Endothelial cell of umbilical vein (primary cell): ENCODE data around the gene POU6F2. TPM values are rescaled to one million over a fixed set of nuclear protein-coding genes. Genes with fewer than 3 reads are reported as not detected.

Experiments
- BruUV-seq: library from RNA; stranded (reverse); fragments of 400-500 nt; replicated peaks from 2 replicates; lab custom pipeline; 2021; lab: Mats Ljungman, UMichigan
- CTCF ChIA-PET: fragments of 300-600, 350-600 bp; sonication (Branson Sonifier 250); formaldehyde crosslinking; loops from one replicate; lab custom pipeline; 2021; ENCODE audit warnings: antibody characterized with exemption, inconsistent platforms; lab: Charles Lee
- POLR2A ChIA-PET: fragments of 300-600, 350-600 bp; sonication (Branson Sonifier 250); formaldehyde crosslinking; loops from one replicate; lab custom pipeline; 2021; ENCODE audit warnings: antibody characterized with exemption, inconsistent platforms; lab: Charles Lee
- DNase-seq: peaks from one replicate; pipeline ENCODE4 v3.0.0-alpha.2; 2011; ENCODE audit warnings: low read depth, low spot score
- FAIRE-seq: peaks from 2 replicates; lab custom pipeline; 2011; peaks lifted over from hg19 to GRCh38; lab: Jason Lieb, UNC
- H2AFZ ChIP-seq: 2 replicates; pipeline ENCODE4 v1.6.0; 2012; ENCODE audit warnings: low read depth, low read length, control low read depth, inconsistent platforms
- H3K27ac ChIP-seq: 2 replicates; pipeline ENCODE4 v1.5.1; 2011; ENCODE audit warnings: low read depth, mild to moderate bottlenecking, control low read depth, low read length, moderate library complexity; ENCODE audit not compliant: insufficient read depth
- H3K27me3 ChIP-seq, 2 experiments: 2 replicates each; pipeline versions ENCODE4 v1.6.0 to v1.6.1; 2011; ENCODE audit warnings: low read length in 2 of 2, mixed read lengths in 1 of 2; ENCODE audit not compliant: control insufficient read depth in 2 of 2, insufficient read depth in 2 of 2
- H3K36me3 ChIP-seq, 2 experiments: 2 replicates in 1 of 2; 3 replicates in 1 of 2; pipeline ENCODE4 v1.5.1; 2011; ENCODE audit warnings: low read length in 2 of 2, mild to moderate bottlenecking in 1 of 2, moderate library complexity in 1 of 2; ENCODE audit not compliant: control insufficient read depth in 2 of 2, insufficient read depth in 2 of 2; ENCODE audit errors: extremely low read depth in 1 of 2
- H3K4me1 ChIP-seq: 3 replicates; pipeline ENCODE4 v1.5.1; 2011; ENCODE audit warnings: mild to moderate bottlenecking, low read length; ENCODE audit not compliant: control insufficient read depth, insufficient read depth; ENCODE audit errors: extremely low read depth
- H3K4me2 ChIP-seq: 2 replicates; pipeline ENCODE4 v1.6.1; 2011; ENCODE audit warnings: low read length, control low read depth, mixed read lengths; ENCODE audit not compliant: insufficient read depth
- H3K4me3 ChIP-seq, 3 experiments: fragments of 200-600 bp in 1 of 3; sonication (generic), shearing (Covaris generic) in 1 of 3; replicated peaks in 1 of 3; 2 replicates each; pipeline ENCODE4 v1.5.1; 2011 to 2016; ENCODE audit warnings: control low read depth in 3 of 3, low read length in 3 of 3, mild to moderate bottlenecking in 2 of 3, inconsistent platforms in 1 of 3, low read depth in 1 of 3, moderate library complexity in 1 of 3; ENCODE audit not compliant: insufficient read depth in 1 of 3
- H3K79me2 ChIP-seq: 2 replicates; pipeline ENCODE4 v1.6.0; 2012; ENCODE audit warnings: low read length, inconsistent platforms; ENCODE audit not compliant: control insufficient read depth, insufficient read depth
- H3K9ac ChIP-seq: replicated peaks from 2 replicates; pipeline ENCODE3; 2011; ENCODE audit warnings: low read length, control low read depth; ENCODE audit not compliant: insufficient read depth; ENCODE audit errors: extremely low read depth
- H3K9me1 ChIP-seq: replicated peaks from 3 replicates; pipeline ENCODE4 v1.6.0; 2011; ENCODE audit warnings: mild to moderate bottlenecking, low read length; ENCODE audit not compliant: control insufficient read depth, insufficient read depth; ENCODE audit errors: extremely low read depth
- H3K9me3 ChIP-seq: replicated peaks from 2 replicates; pipeline ENCODE4 v1.5.1; 2012; ENCODE audit warnings: low read length, inconsistent platforms; ENCODE audit not compliant: control insufficient read depth, insufficient read depth
- H4K20me1 ChIP-seq: replicated peaks from 2 replicates; pipeline ENCODE3; 2011; ENCODE audit warnings: mild to moderate bottlenecking, low read length; ENCODE audit not compliant: control insufficient read depth, insufficient read depth; ENCODE audit errors: extremely low read depth
- CTCF ChIP-seq, 2 donors: IDR thresholded peaks; 1 replicate in 1 of 2; 2 replicates in 1 of 2; pipeline ENCODE4 v1.5.1; 2011; ENCODE audit warnings: low read length in 2 of 2, mild to moderate bottlenecking in 2 of 2, moderate library complexity in 2 of 2, control low read depth in 1 of 2, inconsistent platforms in 1 of 2, low read depth in 1 of 2; ENCODE audit not compliant: insufficient read depth in 1 of 2; ENCODE audit errors: extremely low read depth in 1 of 2
- EZH2 ChIP-seq: IDR thresholded peaks from 2 replicates; pipeline ENCODE4 v1.6.1; 2012; ENCODE audit warnings: borderline replicate concordance, low read depth, mild to moderate bottlenecking, moderate library complexity, low read length, inconsistent platforms; ENCODE audit not compliant: severe bottlenecking
- FOS ChIP-seq: IDR thresholded peaks from 2 replicates; pipeline ENCODE4 v1.6.1; 2011; ENCODE audit warnings: mild to moderate bottlenecking, low read length, moderate library complexity, borderline replicate concordance; ENCODE audit not compliant: insufficient read depth
- GATA2 ChIP-seq: IDR thresholded peaks from 2 replicates; pipeline ENCODE4 v1.7.0; 2011; ENCODE audit warnings: low read depth, mild to moderate bottlenecking, moderate library complexity, mixed read lengths, low read length; ENCODE audit not compliant: insufficient read length, insufficient read depth
- JUN ChIP-seq: IDR thresholded peaks from 2 replicates; pipeline ENCODE4 v1.6.1; 2011; ENCODE audit warnings: borderline replicate concordance, low read depth; ENCODE audit not compliant: insufficient read length, insufficient read depth
- MAX ChIP-seq: IDR thresholded peaks from 2 replicates; pipeline ENCODE4 v1.6.1; 2011; ENCODE audit not compliant: insufficient read depth, insufficient read length
- MYC ChIP-seq: IDR thresholded peaks from one replicate; pipeline ENCODE4 v1.6.1; 2011; ENCODE audit warnings: mild to moderate bottlenecking, low read depth, low read length
- POLR2A ChIP-seq: IDR thresholded peaks from 2 replicates; pipeline ENCODE4 v1.6.1; 2012; ENCODE audit warnings: low read depth, mild to moderate bottlenecking, control low read depth, low read length
- POLR2AphosphoS5 ChIP-seq: IDR thresholded peaks from 2 replicates; pipeline ENCODE4 v1.6.1; 2012; ENCODE audit warnings: low read depth, mild to moderate bottlenecking, control low read depth, low read length, moderate library complexity; ENCODE audit not compliant: insufficient read depth
- dilution Hi-C: fragments of 300-500 bp; cut with MboI; formaldehyde crosslinking; loops from one replicate; pipeline ENCODE4 v1.15.0; 2019; ENCODE audit warnings: low sequenced_read_pairs; ENCODE audit not compliant: extremely low pct_ligation_motif_present
- intact Hi-C: fragments of 100-400 bp; cut with micrococcal nuclease; formaldehyde crosslinking; loops from one replicate; pipeline ENCODE4 v1.10.0; 2022
- polyA plus RNA-seq, 4 experiments: library from polyadenylated mRNA; depleted of rRNA in 3 of 4; stranded (reverse) in 3 of 4; unstranded in 1 of 4; fragments of >200 nt; gene quantifications; 2 replicates each; pipeline versions ENCODE4 v1.2.1 to v1.2.3, GENCODE V29; 2011 to 2012; ENCODE audit warnings: missing spikeins in 1 of 4
- total RNA-seq: library from RNA; stranded (reverse); gene quantifications from 2 replicates; pipeline ENCODE4 v1.2.3, GENCODE V29; 2021

The POU6F2 gene
- total and polyA plus RNA-seq, 2 donors (not counting 3 experiments of a cell fraction or from before 2014, with no cell fraction given): 0.29 TPM; not detected in 1

- FAIRE-seq (no peak), DNase-seq (no peak)
- H3K36me3 ChIP-seq: no peaks in the 10 kb centered on the region
- no peaks in the 10 kb centered on the region for H3K9me3 ChIP-seq
- no peaks in the 10 kb centered on the region for H3K9me1 ChIP-seq
- H3K9ac ChIP-seq: no peak overlapping the region
- dilution Hi-C loops (no loop called here), intact Hi-C loops (no loop called here)
- no peak overlapping the region for H3K4me3 ChIP-seq
- H2AFZ ChIP-seq: no peak overlapping the region
- CTCF ChIA-PET: interaction anchor here (1.6 kb wide), 1 partner anchor 69 kb away, joined by 3 read pairs; no protein-coding TSS in a partner anchor
- BruUV-seq: no TSS peak
- no peaks in the 10 kb centered on the region for H3K27me3 ChIP-seq
- H3K4me1 ChIP-seq: no peaks in the 10 kb centered on the region
- POLR2A ChIA-PET: no interaction called here
- no peaks in the 10 kb centered on the region for H4K20me1 ChIP-seq
- H3K4me2 ChIP-seq: no peak overlapping the region
- TF ChIP-seq POLR2A (no peak), EZH2 (no peak), POLR2AphosphoS5 (no peak), CTCF (IDR thresholded peaks at IDR 0.05; ENCODE audit: extremely low read depth in 1 of 2, insufficient read depth in 1 of 2, low read depth in 1 of 2, low read length in 2 of 2) (no peak), GATA2 (no peak), FOS (no peak), MAX (no peak), JUN (no peak), MYC (no peak)
- H3K27ac ChIP-seq: no peak overlapping the region
- H3K79me2 ChIP-seq: no peaks in the 10 kb centered on the region
These were observed 406.7 kb downstream of the POU6F2 start for GRCh38 chr7:39384386-39384785.
